SK-N-SH treated with all-trans-retinoic acid at 6 μM for 48 hours (cell line): ENCODE data around the gene TNFAIP1.

Experiments
- CSDC2 ChIP-seq: fragments of 250-450 bp; sonication (Bioruptor Pico); IDR thresholded peaks from 2 replicates; pipeline ENCODE4 v1.5.0; 2020; ENCODE audit warnings: mild to moderate bottlenecking, moderate library complexity
- ESRRG ChIP-seq: fragments of 250-450 bp; sonication (Bioruptor Pico); IDR thresholded peaks from 2 replicates; pipeline ENCODE4 v1.6.1; 2021; ENCODE audit warnings: mild to moderate bottlenecking
- OSR1 ChIP-seq: fragments of 250-450 bp; sonication (Bioruptor Pico); IDR thresholded peaks from 2 replicates; pipeline ENCODE4 v1.8.0; 2022; ENCODE audit warnings: moderate library complexity, mild to moderate bottlenecking, inconsistent platforms
- RARB ChIP-seq: fragments of 250-450 bp; sonication (Bioruptor Pico); IDR thresholded peaks from 2 replicates; pipeline ENCODE4 v1.8.0; 2021; ENCODE audit warnings: mild to moderate bottlenecking, moderate library complexity
- SNAI2 ChIP-seq: fragments of 250-450 bp; sonication (Bioruptor Pico); IDR thresholded peaks from 2 replicates; pipeline ENCODE4 v1.5.0; 2020; ENCODE audit warnings: mild to moderate bottlenecking, moderate library complexity
- TCF4 ChIP-seq: fragments of 250-450 bp; sonication (Bioruptor Pico); IDR thresholded peaks from 2 replicates; pipeline ENCODE4 v1.8.0; 2021; ENCODE audit warnings: mild to moderate bottlenecking, moderate library complexity, borderline replicate concordance
- ZFP30 ChIP-seq: fragments of 450-650 bp; formaldehyde crosslinking; IDR thresholded peaks from 2 replicates; pipeline ENCODE4 v1.5.0; 2022; ENCODE audit warnings: mild to moderate bottlenecking, moderate library complexity
- ZNF8 ChIP-seq: fragments of 450-650 bp; formaldehyde crosslinking; IDR thresholded peaks from 2 replicates; pipeline ENCODE4 v1.5.0; 2020; ENCODE audit warnings: mild to moderate bottlenecking, moderate library complexity
- TF ChIP-seq, protein P1 (sequence below): fragments of 250-450 bp; sonication (Bioruptor Pico); IDR thresholded peaks from 2 replicates; pipeline ENCODE4 v1.8.0; 2020; ENCODE audit warnings: mild to moderate bottlenecking, moderate library complexity, borderline replicate concordance
- TF ChIP-seq, protein P2 (sequence below): fragments of 250-450 bp; sonication (Bioruptor Pico); IDR thresholded peaks from 2 replicates; pipeline ENCODE4 v1.5.1; 2020; ENCODE audit warnings: low read depth, mild to moderate bottlenecking, moderate library complexity
- TF ChIP-seq, protein P3 (sequence below): fragments of 250-450 bp; sonication (Bioruptor Pico); IDR thresholded peaks from 2 replicates; pipeline ENCODE4 v1.5.0; 2020; ENCODE audit warnings: mild to moderate bottlenecking, moderate library complexity
- TF ChIP-seq, protein P4 (sequence below): fragments of 250-450 bp; sonication (Bioruptor Pico); IDR thresholded peaks from 2 replicates; pipeline ENCODE4 v1.8.0; 2021; ENCODE audit warnings: low read depth, mild to moderate bottlenecking, moderate library complexity, borderline replicate concordance
- TF ChIP-seq, protein P5 (sequence below): fragments of 250-450 bp; sonication (Bioruptor Pico); IDR thresholded peaks from 2 replicates; pipeline ENCODE4 v1.5.1; 2021; ENCODE audit warnings: mild to moderate bottlenecking, moderate library complexity

DNA sequence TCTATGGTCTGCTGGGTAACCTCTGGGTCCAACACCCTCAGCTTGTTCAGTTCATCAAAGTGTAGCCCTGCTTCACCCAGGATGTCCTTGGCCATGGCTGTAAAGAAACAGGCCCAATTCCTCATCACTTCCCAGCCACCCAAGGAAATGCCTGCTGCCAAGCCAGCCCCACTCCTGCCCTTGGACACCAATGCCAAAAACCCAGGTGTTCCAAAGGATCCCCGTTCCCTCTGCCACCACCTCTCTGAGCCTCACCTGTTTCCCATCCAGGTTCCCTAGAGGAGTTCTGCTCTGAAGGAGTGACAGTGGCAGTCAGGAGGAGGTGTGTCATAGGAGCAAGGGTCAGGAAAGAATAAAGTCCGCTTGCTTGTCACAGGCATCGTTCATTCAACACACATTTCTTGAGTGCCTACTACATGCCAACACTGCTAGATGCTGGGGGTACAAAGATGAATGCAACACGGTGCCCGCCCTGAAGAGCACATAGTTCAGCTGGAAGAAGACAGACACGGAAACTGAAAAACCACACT is 3.6 kb upstream of the TNFAIP1 start:
- no peak for TF ChIP-seq SNAI2 (CRISPR knock-in tag)
- TF ChIP-seq, protein P1, sequence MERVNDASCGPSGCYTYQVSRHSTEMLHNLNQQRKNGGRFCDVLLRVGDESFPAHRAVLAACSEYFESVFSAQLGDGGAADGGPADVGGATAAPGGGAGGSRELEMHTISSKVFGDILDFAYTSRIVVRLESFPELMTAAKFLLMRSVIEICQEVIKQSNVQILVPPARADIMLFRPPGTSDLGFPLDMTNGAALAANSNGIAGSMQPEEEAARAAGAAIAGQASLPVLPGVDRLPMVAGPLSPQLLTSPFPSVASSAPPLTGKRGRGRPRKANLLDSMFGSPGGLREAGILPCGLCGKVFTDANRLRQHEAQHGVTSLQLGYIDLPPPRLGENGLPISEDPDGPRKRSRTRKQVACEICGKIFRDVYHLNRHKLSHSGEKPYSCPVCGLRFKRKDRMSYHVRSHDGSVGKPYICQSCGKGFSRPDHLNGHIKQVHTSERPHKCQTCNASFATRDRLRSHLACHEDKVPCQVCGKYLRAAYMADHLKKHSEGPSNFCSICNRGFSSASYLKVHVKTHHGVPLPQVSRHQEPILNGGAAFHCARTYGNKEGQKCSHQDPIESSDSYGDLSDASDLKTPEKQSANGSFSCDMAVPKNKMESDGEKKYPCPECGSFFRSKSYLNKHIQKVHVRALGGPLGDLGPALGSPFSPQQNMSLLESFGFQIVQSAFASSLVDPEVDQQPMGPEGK (CRISPR knock-in tag): no peak
- TF ChIP-seq, protein P2, sequence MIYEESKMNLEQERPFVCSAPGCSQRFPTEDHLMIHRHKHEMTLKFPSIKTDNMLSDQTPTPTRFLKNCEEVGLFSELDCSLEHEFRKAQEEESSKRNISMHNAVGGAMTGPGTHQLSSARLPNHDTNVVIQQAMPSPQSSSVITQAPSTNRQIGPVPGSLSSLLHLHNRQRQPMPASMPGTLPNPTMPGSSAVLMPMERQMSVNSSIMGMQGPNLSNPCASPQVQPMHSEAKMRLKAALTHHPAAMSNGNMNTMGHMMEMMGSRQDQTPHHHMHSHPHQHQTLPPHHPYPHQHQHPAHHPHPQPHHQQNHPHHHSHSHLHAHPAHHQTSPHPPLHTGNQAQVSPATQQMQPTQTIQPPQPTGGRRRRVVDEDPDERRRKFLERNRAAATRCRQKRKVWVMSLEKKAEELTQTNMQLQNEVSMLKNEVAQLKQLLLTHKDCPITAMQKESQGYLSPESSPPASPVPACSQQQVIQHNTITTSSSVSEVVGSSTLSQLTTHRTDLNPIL (CRISPR knock-in tag): no peak
- TF ChIP-seq, protein P3, sequence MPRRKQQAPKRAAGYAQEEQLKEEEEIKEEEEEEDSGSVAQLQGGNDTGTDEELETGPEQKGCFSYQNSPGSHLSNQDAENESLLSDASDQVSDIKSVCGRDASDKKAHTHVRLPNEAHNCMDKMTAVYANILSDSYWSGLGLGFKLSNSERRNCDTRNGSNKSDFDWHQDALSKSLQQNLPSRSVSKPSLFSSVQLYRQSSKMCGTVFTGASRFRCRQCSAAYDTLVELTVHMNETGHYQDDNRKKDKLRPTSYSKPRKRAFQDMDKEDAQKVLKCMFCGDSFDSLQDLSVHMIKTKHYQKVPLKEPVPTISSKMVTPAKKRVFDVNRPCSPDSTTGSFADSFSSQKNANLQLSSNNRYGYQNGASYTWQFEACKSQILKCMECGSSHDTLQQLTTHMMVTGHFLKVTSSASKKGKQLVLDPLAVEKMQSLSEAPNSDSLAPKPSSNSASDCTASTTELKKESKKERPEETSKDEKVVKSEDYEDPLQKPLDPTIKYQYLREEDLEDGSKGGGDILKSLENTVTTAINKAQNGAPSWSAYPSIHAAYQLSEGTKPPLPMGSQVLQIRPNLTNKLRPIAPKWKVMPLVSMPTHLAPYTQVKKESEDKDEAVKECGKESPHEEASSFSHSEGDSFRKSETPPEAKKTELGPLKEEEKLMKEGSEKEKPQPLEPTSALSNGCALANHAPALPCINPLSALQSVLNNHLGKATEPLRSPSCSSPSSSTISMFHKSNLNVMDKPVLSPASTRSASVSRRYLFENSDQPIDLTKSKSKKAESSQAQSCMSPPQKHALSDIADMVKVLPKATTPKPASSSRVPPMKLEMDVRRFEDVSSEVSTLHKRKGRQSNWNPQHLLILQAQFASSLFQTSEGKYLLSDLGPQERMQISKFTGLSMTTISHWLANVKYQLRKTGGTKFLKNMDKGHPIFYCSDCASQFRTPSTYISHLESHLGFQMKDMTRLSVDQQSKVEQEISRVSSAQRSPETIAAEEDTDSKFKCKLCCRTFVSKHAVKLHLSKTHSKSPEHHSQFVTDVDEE (CRISPR knock-in tag): no peak
- TF ChIP-seq ESRRG (CRISPR knock-in tag): no peak
- no peak for TF ChIP-seq TCF4 (CRISPR knock-in tag)
- TF ChIP-seq ZNF8 (CRISPR knock-in tag): no peak
- TF ChIP-seq ZFP30: no peak
- no peak for TF ChIP-seq OSR1 (CRISPR knock-in tag)
- TF ChIP-seq, protein P4, sequence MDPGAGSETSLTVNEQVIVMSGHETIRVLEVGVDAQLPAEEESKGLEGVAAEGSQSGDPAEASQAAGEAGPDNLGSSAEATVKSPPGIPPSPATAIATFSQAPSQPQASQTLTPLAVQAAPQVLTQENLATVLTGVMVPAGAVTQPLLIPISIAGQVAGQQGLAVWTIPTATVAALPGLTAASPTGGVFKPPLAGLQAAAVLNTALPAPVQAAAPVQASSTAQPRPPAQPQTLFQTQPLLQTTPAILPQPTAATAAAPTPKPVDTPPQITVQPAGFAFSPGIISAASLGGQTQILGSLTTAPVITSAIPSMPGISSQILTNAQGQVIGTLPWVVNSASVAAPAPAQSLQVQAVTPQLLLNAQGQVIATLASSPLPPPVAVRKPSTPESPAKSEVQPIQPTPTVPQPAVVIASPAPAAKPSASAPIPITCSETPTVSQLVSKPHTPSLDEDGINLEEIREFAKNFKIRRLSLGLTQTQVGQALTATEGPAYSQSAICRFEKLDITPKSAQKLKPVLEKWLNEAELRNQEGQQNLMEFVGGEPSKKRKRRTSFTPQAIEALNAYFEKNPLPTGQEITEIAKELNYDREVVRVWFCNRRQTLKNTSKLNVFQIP (CRISPR knock-in tag): no peak
- no peak for TF ChIP-seq RARB (CRISPR knock-in tag)
- no peak for TF ChIP-seq CSDC2
- TF ChIP-seq, protein P5, sequence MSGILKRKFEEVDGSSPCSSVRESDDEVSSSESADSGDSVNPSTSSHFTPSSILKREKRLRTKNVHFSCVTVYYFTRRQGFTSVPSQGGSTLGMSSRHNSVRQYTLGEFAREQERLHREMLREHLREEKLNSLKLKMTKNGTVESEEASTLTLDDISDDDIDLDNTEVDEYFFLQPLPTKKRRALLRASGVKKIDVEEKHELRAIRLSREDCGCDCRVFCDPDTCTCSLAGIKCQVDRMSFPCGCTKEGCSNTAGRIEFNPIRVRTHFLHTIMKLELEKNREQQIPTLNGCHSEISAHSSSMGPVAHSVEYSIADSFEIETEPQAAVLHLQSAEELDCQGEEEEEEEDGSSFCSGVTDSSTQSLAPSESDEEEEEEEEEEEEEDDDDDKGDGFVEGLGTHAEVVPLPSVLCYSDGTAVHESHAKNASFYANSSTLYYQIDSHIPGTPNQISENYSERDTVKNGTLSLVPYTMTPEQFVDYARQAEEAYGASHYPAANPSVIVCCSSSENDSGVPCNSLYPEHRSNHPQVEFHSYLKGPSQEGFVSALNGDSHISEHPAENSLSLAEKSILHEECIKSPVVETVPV (CRISPR knock-in tag): no peak
